NCI-H345 treated with DMSO at 0.1 percent for 48 hours (cell line): ENCODE results near the gene CNKSR1.
A peak's percentile ranks its signal among the peaks of the same experiment; 100 is the strongest.

Experiments
- DNase-seq: peaks from one replicate; lab custom pipeline; 2025; ENCODE audit not compliant: unreplicated experiment; lab: John Stamatoyannopoulos, UW

Gene CNKSR1

GRCh38 chr1:26177182-26177684 is at the start of gene CNKSR1:
Gene CNKSR1 (plus strand): TSS chr1:26177491. CDS start chr1:26177548, 57 bp downstream.
- DNase-seq, result no peak

- DNase-seq, result no peak
Measured at GRCh38 chr1:26129778-26130177, 47.5 kb upstream of the CNKSR1 start.

GRCh38 chr1:26130695-26131094 is 46.6 kb upstream of the CNKSR1 start:
- no peak for DNase-seq

- no peak for DNase-seq
Measured at GRCh38 chr1:26132128-26132833, 45.0 kb upstream of the CNKSR1 start.

GRCh38 chr1:26132834-26133167 is 44.5 kb upstream of the CNKSR1 start:
- no peak for DNase-seq

GRCh38 chr1:26134466-26134865 is 42.8 kb upstream of the CNKSR1 start:
- DNase-seq, result no peak

GRCh38 chr1:26138974-26139558 is 38.2 kb upstream of the CNKSR1 start:
- DNase-seq, result no peak

GRCh38 chr1:26142159-26142558 is 35.1 kb upstream of the CNKSR1 start:
- DNase-seq, result no peak

- peak; percentile 80 for DNase-seq
Measured at GRCh38 chr1:26145041-26145959, 32.0 kb upstream of the CNKSR1 start.

- DNase-seq, result no peak
Measured at GRCh38 chr1:26145960-26146294, 31.4 kb upstream of the CNKSR1 start.

- DNase-seq, result no peak
Measured at GRCh38 chr1:26148887-26149286, 28.4 kb upstream of the CNKSR1 start.

- no peak for DNase-seq
Measured at GRCh38 chr1:26153966-26154532, 23.2 kb upstream of the CNKSR1 start.

- DNase-seq, result no peak
Measured at GRCh38 chr1:26154750-26155149, 22.5 kb upstream of the CNKSR1 start.

- no peak for DNase-seq
Measured at GRCh38 chr1:26155370-26156284, 21.7 kb upstream of the CNKSR1 start.

- DNase-seq, result no peak
Measured at GRCh38 chr1:26156285-26157038, 20.8 kb upstream of the CNKSR1 start.

GRCh38 chr1:26158271-26158907 is 18.9 kb upstream of the CNKSR1 start:
- no peak for DNase-seq

- DNase-seq, result no peak
Measured at GRCh38 chr1:26158908-26159742, 18.2 kb upstream of the CNKSR1 start, which contains the start of gene FAM110D. Gene FAM110D (plus strand): TSS chr1:26159079. CDS start chr1:26161292, 2,213 bp downstream.

- DNase-seq, result no peak
Measured at GRCh38 chr1:26159743-26160039, 17.6 kb upstream of the CNKSR1 start.
